ENCODE measurements around the gene NRN1L.

NRN1L gene

GRCh38 chr16:67917140-67917851 lies 32.6 kb downstream of the NRN1L start:
- Histone ChIP-seq H3K4me2 (ENCODE audit: low read length) (no peak overlapping the region), H3K27ac (ENCODE audit: low read depth, low read length) (no peak overlapping the region)
- TF ChIP-seq CTCF (IDR thresholded peaks at IDR 0.05; ENCODE audit: low read depth, low read length, poor library complexity, severe bottlenecking) (no peak), EZH2phosphoT487 (IDR thresholded peaks at IDR 0.05; ENCODE audit: borderline replicate concordance, low read length) (no peak)

GRCh38 chr16:67917852-67918236 lies 33.2 kb downstream of the NRN1L start:
- Histone ChIP-seq H3K9me3 (ENCODE audit: control insufficient read depth, insufficient read depth, low read length) (no peaks in the 10 kb centered on the region), H3K27ac (ENCODE audit: low read depth, low read length) (no peak overlapping the region), H3K9me2 (replicated peaks; ENCODE audit: control insufficient read depth, low read length) (no peaks in the 10 kb centered on the region), H3K4me2 (ENCODE audit: low read length) (no peak overlapping the region), H3K4me3 (ENCODE audit: low read length) (no peak overlapping the region), H3K27me3 (ENCODE audit: control insufficient read depth, low read length) (no peaks in the 10 kb centered on the region), H3K4me1 (ENCODE audit: control insufficient read depth, low read length) (no peaks in the 10 kb centered on the region), H3F3A (ENCODE audit: control insufficient read depth, insufficient read depth) (no peaks in the 10 kb centered on the region), H4K20me1 (ENCODE audit: control insufficient read depth, insufficient read depth, low read depth, low read length) (0 out of 2 replicates have a peak, but pooled peaks cover 2% of the 10 kb centered on the region), H3K36me3 (ENCODE audit: control insufficient read depth, low read length) (no peaks in the 10 kb centered on the region), H3K79me2 (ENCODE audit: control insufficient read depth, low read length) (no peaks in the 10 kb centered on the region)
- TF ChIP-seq EZH2phosphoT487 (IDR thresholded peaks at IDR 0.05; ENCODE audit: borderline replicate concordance, low read length) (no peak), CTCF (IDR thresholded peaks at IDR 0.05; ENCODE audit: low read depth, low read length, poor library complexity, severe bottlenecking) (no peak)

More at GRCh38 chr16:67917140-67917851, 32.6 kb downstream of the NRN1L start:
- no peaks in the 10 kb centered on the region for H3K9me3 ChIP-seq (ENCODE audit: control insufficient read depth, insufficient read depth, low read length)
- H3K4me1 ChIP-seq (ENCODE audit: control insufficient read depth, low read length), result no peaks in the 10 kb centered on the region
- H3K9me2 ChIP-seq (replicated peaks; ENCODE audit: control insufficient read depth, low read length), result no peaks in the 10 kb centered on the region
- no peak overlapping the region for H3K4me3 ChIP-seq (ENCODE audit: low read length)
- H3K79me2 ChIP-seq (ENCODE audit: control insufficient read depth, low read length), result no peaks in the 10 kb centered on the region
- H3F3A ChIP-seq (ENCODE audit: control insufficient read depth, insufficient read depth), result no peaks in the 10 kb centered on the region
- no peaks in the 10 kb centered on the region for H3K36me3 ChIP-seq (ENCODE audit: control insufficient read depth, low read length)
- H3K27me3 ChIP-seq (ENCODE audit: control insufficient read depth, low read length), result no peaks in the 10 kb centered on the region
- 0 out of 2 replicates have a peak, but pooled peaks cover 2% of the 10 kb centered on the region for H4K20me1 ChIP-seq (ENCODE audit: control insufficient read depth, insufficient read depth, low read depth, low read length)

GRCh38 chr16:67919622-67920221 lies 35.0 kb downstream of the NRN1L start:
- Histone ChIP-seq H3K79me2 (ENCODE audit: control insufficient read depth, low read length) (no peaks in the 10 kb centered on the region), H3K4me3 (ENCODE audit: low read length) (no peak overlapping the region), H3K27ac (ENCODE audit: low read depth, low read length) (no peak overlapping the region), H3F3A (ENCODE audit: control insufficient read depth, insufficient read depth) (no peaks in the 10 kb centered on the region), H3K9me2 (replicated peaks; ENCODE audit: control insufficient read depth, low read length) (no peaks in the 10 kb centered on the region), H3K4me2 (ENCODE audit: low read length) (no peak overlapping the region), H3K9me3 (ENCODE audit: control insufficient read depth, insufficient read depth, low read length) (no peaks in the 10 kb centered on the region), H4K20me1 (ENCODE audit: control insufficient read depth, insufficient read depth, low read depth, low read length) (0 out of 2 replicates have a peak, but pooled peaks cover 2% of the 10 kb centered on the region), H3K27me3 (ENCODE audit: control insufficient read depth, low read length) (no peaks in the 10 kb centered on the region), H3K4me1 (ENCODE audit: control insufficient read depth, low read length) (no peaks in the 10 kb centered on the region), H3K36me3 (ENCODE audit: control insufficient read depth, low read length) (no peaks in the 10 kb centered on the region)
- TF ChIP-seq CTCF (IDR thresholded peaks at IDR 0.05; ENCODE audit: low read depth, low read length, poor library complexity, severe bottlenecking) (no peak), EZH2phosphoT487 (IDR thresholded peaks at IDR 0.05; ENCODE audit: borderline replicate concordance, low read length) (no peak)

All from DOHH2 (cell line).